ENCODE results near the gene LRRC3. TPM values are rescaled to one million over a fixed set of nuclear protein-coding genes. Genes with fewer than 3 reads are reported as not detected.
A peak's percentile ranks its signal among the peaks of the same experiment; 100 is the strongest.

Gene LRRC3
- total RNA-seq, 1 experiment from 2014 or later = 5.7 TPM

GRCh38 chr21:44450999-44451398 lies 4.3 kb upstream of the LRRC3 start:
- Mint-ChIP-seq H3K4me1 (peaks cover 4% of the 10 kb centered on the region; the same call in 1 of the 2 replicates), H3K27ac (no peak overlapping the region), H3K4me3 (no peak overlapping the region), H3K36me3 (no peaks in the 10 kb centered on the region), H3K9me3 (0 out of 2 replicates have a peak, but pooled peaks cover 4% of the 10 kb centered on the region), H3K27me3 (ENCODE audit: low read depth) (peaks cover 17% of the 10 kb centered on the region)
- DNase-seq (ENCODE audit: low spot score) = no peak
- ATAC-seq = no peak
- CTCF ChIA-PET = no interaction called here
- TF ChIP-seq HMGA2 (CRISPR knock-in tag; IDR thresholded peaks at IDR 0.05) (no peak), TEAD4 (CRISPR knock-in tag; IDR thresholded peaks at IDR 0.05) (no peak), ZNF219 (CRISPR knock-in tag; IDR thresholded peaks at IDR 0.05; ENCODE audit: borderline replicate concordance) (no peak), FOXP1 (CRISPR knock-in tag; IDR thresholded peaks at IDR 0.05; ENCODE audit: borderline replicate concordance) (no peak)
- POLR2A ChIA-PET = no interaction called here

DNA sequence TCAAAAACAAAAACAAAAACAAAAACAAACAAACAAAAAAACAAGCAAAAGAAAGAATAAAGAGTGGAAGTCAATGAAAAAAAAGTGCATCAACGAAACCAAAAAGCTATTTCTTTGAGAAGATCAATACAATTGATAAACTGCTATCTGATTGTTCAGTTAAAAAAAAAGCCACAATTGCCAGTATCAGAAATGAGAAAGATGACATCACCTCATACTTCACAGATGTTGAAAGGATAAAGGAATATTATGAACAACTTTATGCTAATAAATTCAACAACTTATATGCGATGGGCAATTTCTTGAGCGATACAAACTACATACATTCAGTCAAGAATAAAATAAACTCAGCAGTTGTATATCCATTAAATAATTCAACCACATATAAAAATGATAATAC lies 2.2 kb upstream of the LRRC3 start:
- DNase-seq (ENCODE audit: low spot score) (no peak), ATAC-seq (no peak)
- TF ChIP-seq NFYB (CRISPR knock-in tag; conservative IDR thresholded peaks at IDR 0.05; ENCODE audit: low read depth) = no peak
- no peaks in the 10 kb centered on the region for H3K36me3 Mint-ChIP-seq
- no peak overlapping the region for H3K4me3 Mint-ChIP-seq
- ChIA-PET CTCF (no interaction called here), POLR2A (no interaction called here)
- H3K4me1 Mint-ChIP-seq = peaks cover 4% of the 10 kb centered on the region; the same call in 1 of the 2 replicates
- H3K9me3 Mint-ChIP-seq = 0 out of 2 replicates have a peak, but pooled peaks cover 4% of the 10 kb centered on the region
- no peak overlapping the region for H3K27ac Mint-ChIP-seq
- peaks cover 17% of the 10 kb centered on the region for H3K27me3 Mint-ChIP-seq (ENCODE audit: low read depth)

- ChIA-PET POLR2A (interaction anchor here (0.9 to 1.3 kb wide), 2 partner anchors 26 to 115 kb away, joined by 4 read pairs; partner anchors contain the start of gene CFAP410), CTCF (interaction anchor here (0.9 to 3.2 kb wide), 5 partner anchors 10 to 85 kb away, joined by 3 to 31 read pairs (median 9); no protein-coding TSS in a partner anchor)
- Mint-ChIP-seq H3K9me3 (0 out of 2 replicates have a peak, but pooled peaks cover 4% of the 10 kb centered on the region), H3K27ac (no peak overlapping the region), H3K36me3 (no peaks in the 10 kb centered on the region), H3K4me1 (peaks cover 4% of the 10 kb centered on the region; the same call in 1 of the 2 replicates), H3K27me3 (ENCODE audit: low read depth) (peaks cover 17% of the 10 kb centered on the region), H3K4me3 (peak overlapping the region; percentile 60)
- ATAC-seq (no peak), DNase-seq (ENCODE audit: low spot score) (no peak)
- TF ChIP-seq HMGXB4 (CRISPR knock-in tag; IDR thresholded peaks at IDR 0.05) (no peak), ZNF263 (CRISPR knock-in tag; IDR thresholded peaks at IDR 0.05; ENCODE audit: low read depth) (no peak), CREM (CRISPR knock-in tag; IDR thresholded peaks at IDR 0.05) (no peak), IRF2 (CRISPR knock-in tag; IDR thresholded peaks at IDR 0.05; ENCODE audit: borderline replicate concordance, low read depth) (no peak), EMX1 (CRISPR knock-in tag; IDR thresholded peaks at IDR 0.05) (no peak), ZNF532 (CRISPR knock-in tag; IDR thresholded peaks at IDR 0.05; ENCODE audit: borderline replicate concordance) (no peak), ZNF423 (CRISPR knock-in tag; IDR thresholded peaks at IDR 0.05) (no peak), ZNF232 (CRISPR knock-in tag; IDR thresholded peaks at IDR 0.05) (no peak), FOXK1 (CRISPR knock-in tag; IDR thresholded peaks at IDR 0.05) (no peak), NFATC4 (CRISPR knock-in tag; IDR thresholded peaks at IDR 0.05) (no peak)
- TF ChIP-seq, protein P1, sequence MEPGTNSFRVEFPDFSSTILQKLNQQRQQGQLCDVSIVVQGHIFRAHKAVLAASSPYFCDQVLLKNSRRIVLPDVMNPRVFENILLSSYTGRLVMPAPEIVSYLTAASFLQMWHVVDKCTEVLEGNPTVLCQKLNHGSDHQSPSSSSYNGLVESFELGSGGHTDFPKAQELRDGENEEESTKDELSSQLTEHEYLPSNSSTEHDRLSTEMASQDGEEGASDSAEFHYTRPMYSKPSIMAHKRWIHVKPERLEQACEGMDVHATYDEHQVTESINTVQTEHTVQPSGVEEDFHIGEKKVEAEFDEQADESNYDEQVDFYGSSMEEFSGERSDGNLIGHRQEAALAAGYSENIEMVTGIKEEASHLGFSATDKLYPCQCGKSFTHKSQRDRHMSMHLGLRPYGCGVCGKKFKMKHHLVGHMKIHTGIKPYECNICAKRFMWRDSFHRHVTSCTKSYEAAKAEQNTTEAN (CRISPR knock-in tag; IDR thresholded peaks at IDR 0.05) = no peak
- TF ChIP-seq, protein P2, sequence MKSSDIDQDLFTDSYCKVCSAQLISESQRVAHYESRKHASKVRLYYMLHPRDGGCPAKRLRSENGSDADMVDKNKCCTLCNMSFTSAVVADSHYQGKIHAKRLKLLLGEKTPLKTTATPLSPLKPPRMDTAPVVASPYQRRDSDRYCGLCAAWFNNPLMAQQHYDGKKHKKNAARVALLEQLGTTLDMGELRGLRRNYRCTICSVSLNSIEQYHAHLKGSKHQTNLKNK (CRISPR knock-in tag; IDR thresholded peaks at IDR 0.05) = no peak
- TF ChIP-seq, protein P3, sequence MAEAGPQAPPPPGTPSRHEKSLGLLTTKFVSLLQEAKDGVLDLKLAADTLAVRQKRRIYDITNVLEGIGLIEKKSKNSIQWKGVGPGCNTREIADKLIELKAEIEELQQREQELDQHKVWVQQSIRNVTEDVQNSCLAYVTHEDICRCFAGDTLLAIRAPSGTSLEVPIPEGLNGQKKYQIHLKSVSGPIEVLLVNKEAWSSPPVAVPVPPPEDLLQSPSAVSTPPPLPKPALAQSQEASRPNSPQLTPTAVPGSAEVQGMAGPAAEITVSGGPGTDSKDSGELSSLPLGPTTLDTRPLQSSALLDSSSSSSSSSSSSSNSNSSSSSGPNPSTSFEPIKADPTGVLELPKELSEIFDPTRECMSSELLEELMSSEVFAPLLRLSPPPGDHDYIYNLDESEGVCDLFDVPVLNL (CRISPR knock-in tag; IDR thresholded peaks at IDR 0.05; ENCODE audit: borderline replicate concordance, low read depth) = no peak
Measured at GRCh38 chr21:44454058-44454457, 1.3 kb upstream of the LRRC3 start.
